GM20000 (cell line): ENCODE measurements around the gene SPATA18.

ENCODE experiments used
- DNase-seq: peaks from one replicate; pipeline ENCODE4 v3.0.0; 2012; ENCODE audit warnings: low spot score
- CTCF ChIP-seq: IDR thresholded peaks from 2 replicates; pipeline ENCODE4 v1.5.1; 2012; ENCODE audit warnings: mild to moderate bottlenecking, control low read depth; ENCODE audit errors: extremely low read depth, missing control alignments

Gene SPATA18

GRCh38 chr4:52094376-52095145 is 43.5 kb downstream of the SPATA18 start:
- TF ChIP-seq CTCF: no peak

DNA sequence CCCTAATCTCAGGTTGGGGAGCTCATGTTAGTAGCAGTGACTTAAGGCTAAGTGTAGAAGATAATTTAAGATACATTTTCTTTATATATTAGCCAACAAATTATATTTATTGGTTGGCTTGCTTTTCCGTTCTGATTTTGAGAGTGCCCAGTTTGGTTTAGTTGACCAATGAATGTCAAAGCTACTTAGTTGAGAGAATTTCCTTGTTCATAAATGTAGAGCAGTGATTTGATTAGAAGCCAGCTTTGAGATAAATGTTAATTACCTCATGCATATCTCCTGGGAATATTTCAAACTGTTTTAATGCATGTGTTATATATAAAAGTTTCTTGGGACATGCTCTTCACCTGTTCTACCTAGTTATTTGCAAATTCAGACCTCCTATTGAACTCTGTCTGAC is 44.3 kb downstream of the SPATA18 start:
- DNase-seq: no peak
- no peak for TF ChIP-seq CTCF

More at GRCh38 chr4:52094376-52095145, 43.5 kb downstream of the SPATA18 start:
- no peak for DNase-seq

- TF ChIP-seq CTCF: no peak
- DNase-seq: no peak
These were observed 44.9 kb downstream of the SPATA18 start for GRCh38 chr4:52096048-52096447.

DNA sequence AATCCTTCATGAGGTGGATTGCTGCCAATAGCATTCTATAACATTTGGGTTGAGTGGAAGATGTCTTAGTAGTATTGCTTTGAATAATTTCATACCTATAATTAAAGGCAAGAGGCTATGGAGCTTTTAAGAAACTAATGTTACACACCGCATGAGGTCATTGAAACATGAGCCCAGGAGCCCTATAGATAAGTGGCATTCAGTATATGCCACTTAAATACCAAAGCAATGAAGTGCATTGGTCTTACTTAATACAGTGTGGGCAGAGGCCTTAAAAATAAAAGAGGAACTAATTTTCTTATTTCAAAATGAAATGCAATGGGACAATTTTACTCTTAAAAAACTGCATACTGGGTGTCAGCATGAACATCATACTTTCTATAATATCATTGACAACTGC is 47.5 kb downstream of the SPATA18 start:
- no peak for TF ChIP-seq CTCF
- no peak for DNase-seq

GRCh38 chr4:52099860-52100461 is 48.9 kb downstream of the SPATA18 start:
- no peak for TF ChIP-seq CTCF
- DNase-seq: no peak

GRCh38 chr4:52102587-52102986 is 51.5 kb downstream of the SPATA18 start:
- no peak for DNase-seq
- TF ChIP-seq CTCF: no peak

DNA sequence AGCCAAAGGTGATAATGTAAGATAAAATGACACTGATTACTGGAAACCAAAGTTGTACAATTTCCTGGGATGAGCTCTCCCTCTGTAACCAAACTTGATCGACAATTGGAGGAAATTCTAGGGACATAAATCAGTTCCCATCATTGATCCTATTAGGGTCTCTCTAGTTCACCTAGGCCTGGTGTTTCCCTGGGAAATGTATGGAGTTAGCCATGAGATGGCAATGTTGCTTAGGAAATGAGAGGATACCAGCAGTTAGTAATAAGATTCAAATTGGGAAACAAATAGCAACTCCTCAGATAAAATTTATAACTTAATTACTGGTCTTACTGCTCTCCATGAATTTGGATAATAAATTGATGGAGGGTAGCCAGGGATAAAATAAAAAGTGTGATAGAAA is 52.2 kb downstream of the SPATA18 start:
- no peak for DNase-seq
- no peak for TF ChIP-seq CTCF
